CD4-positive, alpha-beta T cell treated with Interleukin-10 for 1 hour (primary cell): Measurements from ENCODE around the gene RPS27L.
"Not testable (repeated sequence)": the region's sequence is repeated elsewhere in the genome, so short reads cannot be mapped to it uniquely, and the experiment has no call there.

ENCODE experiments used
- DNase-seq: peaks from one replicate; pipeline ENCODE4 v3.0.0-alpha.2; 2020

The RPS27L gene

GRCh38 chr15:63135281-63135680, 22.0 kb downstream of the RPS27L start:
- DNase-seq: no peak

GRCh38 chr15:63134245-63134985, 22.9 kb downstream of the RPS27L start:
- DNase-seq: no peak

GRCh38 chr15:63133786-63134185, 23.5 kb downstream of the RPS27L start:
- DNase-seq: no peak

GRCh38 chr15:63126726-63127125, 30.6 kb downstream of the RPS27L start:
- no peak for DNase-seq

- no peak for DNase-seq
These were observed 32.8 kb downstream of the RPS27L start for GRCh38 chr15:63124506-63124905.

GRCh38 chr15:63122002-63122875, 35.0 kb downstream of the RPS27L start:
- peak; percentile 87 for DNase-seq

GRCh38 chr15:63121382-63122001, 35.8 kb downstream of the RPS27L start, which contains the start of gene LACTB:
Gene LACTB (plus strand): TSS chr15:63121861. CDS start chr15:63121872, 11 bp downstream.
- peak; percentile 83 for DNase-seq

- DNase-seq: no peak
These were observed 38.4 kb downstream of the RPS27L start for GRCh38 chr15:63118854-63119253.

- no peak for DNase-seq
These were observed 42.8 kb downstream of the RPS27L start for GRCh38 chr15:63114465-63114864.

- DNase-seq: no peak
These were observed 44.4 kb downstream of the RPS27L start for GRCh38 chr15:63112871-63113270.

GRCh38 chr15:63111481-63111880, 45.8 kb downstream of the RPS27L start:
- DNase-seq: no peak

- DNase-seq: no peak
These were observed 46.8 kb downstream of the RPS27L start for GRCh38 chr15:63110428-63111026.

- DNase-seq: no peak
These were observed 47.4 kb downstream of the RPS27L start for GRCh38 chr15:63109920-63110319.

GRCh38 chr15:63109498-63109897, 47.8 kb downstream of the RPS27L start:
- DNase-seq: no peak

- no peak for DNase-seq
These were observed 49.3 kb downstream of the RPS27L start for GRCh38 chr15:63107895-63108546.

GRCh38 chr15:63105354-63105753, 51.9 kb downstream of the RPS27L start:
- peak; percentile 17 for DNase-seq

- DNase-seq: no peak
These were observed 52.5 kb downstream of the RPS27L start for GRCh38 chr15:63104727-63105126.

GRCh38 chr15:63103416-63103815, 53.9 kb downstream of the RPS27L start:
- DNase-seq: no peak

- not testable (repeated sequence) for DNase-seq
These were observed 57.7 kb downstream of the RPS27L start for GRCh38 chr15:63099581-63099980.

GRCh38 chr15:63098901-63099300, 58.4 kb downstream of the RPS27L start:
- DNase-seq: not testable (repeated sequence)
